ENCODE data around the gene PLEKHH1.

- TF ChIP-seq CTCF (IDR thresholded peaks at IDR 0.05) (no peak), POLR2A (IDR thresholded peaks at IDR 0.05) (no peak)
These were observed 17.6 kb upstream of the PLEKHH1 start for GRCh38 chr14:67515386-67516079.
